GM21360 (cell line): ENCODE results near the gene DRD3.

Source experiments
- ATAC-seq: cut with Tn5 transposase; IDR thresholded peaks from one replicate; pipeline ENCODE4 v1.9.1; 2021; ENCODE audit warnings: mild to moderate bottlenecking, moderate library complexity; ENCODE audit not compliant: unreplicated experiment

DRD3 gene

GRCh38 chr3:114079761-114080160 is 99.1 kb downstream of the DRD3 start:
- no peak for ATAC-seq

- ATAC-seq = no peak
Measured at GRCh38 chr3:114078126-114078525, 100.7 kb downstream of the DRD3 start.
